ENCODE measurements around the gene MRPS18A. TPM values are rescaled to one million over a fixed set of nuclear protein-coding genes. Genes with fewer than 3 reads are reported as not detected.

MRPS18A gene
- total and polyA plus RNA-seq, 2 donors (not counting 3 experiments of a cell fraction or from before 2014, with no cell fraction given): 39.8 to 83.8 TPM

GRCh38 chr6:43712579-43712978, 25.0 kb upstream of the MRPS18A start:
- Histone ChIP-seq H3K4me2 (ENCODE audit: insufficient read depth, low read length) (no peak overlapping the region), H3K9ac (replicated peaks; ENCODE audit: extremely low read depth, insufficient read depth, low read length) (no peak overlapping the region), H3K4me1 (ENCODE audit: control insufficient read depth, extremely low read depth, insufficient read depth, low read length) (peaks cover 21% of the 10 kb centered on the region), H3K9me1 (replicated peaks; ENCODE audit: control insufficient read depth, extremely low read depth, insufficient read depth, low read length) (no peaks in the 10 kb centered on the region), H3K4me3 (replicated peaks in 1 of 3; ENCODE audit: insufficient read depth in 1 of 3, low read depth in 1 of 3, low read length in 3 of 3) (no peak overlapping the region), H2AFZ (ENCODE audit: low read depth, low read length) (no peak overlapping the region), H3K27me3 (ENCODE audit: control insufficient read depth in 2 of 2, insufficient read depth in 2 of 2, low read length in 2 of 2) (no peaks in the 10 kb centered on the region), H3K36me3 (ENCODE audit: control insufficient read depth in 2 of 2, extremely low read depth in 1 of 2, insufficient read depth in 2 of 2, low read length in 2 of 2) (no peaks in the 10 kb centered on the region), H3K79me2 (ENCODE audit: control insufficient read depth, insufficient read depth, low read length) (no peaks in the 10 kb centered on the region), H3K27ac (ENCODE audit: insufficient read depth, low read depth, low read length) (no peak overlapping the region), H4K20me1 (replicated peaks; ENCODE audit: control insufficient read depth, extremely low read depth, insufficient read depth, low read length) (no peaks in the 10 kb centered on the region), H3K9me3 (replicated peaks; ENCODE audit: control insufficient read depth, insufficient read depth, low read length) (no peaks in the 10 kb centered on the region)
- BruUV-seq (replicated peaks): no TSS peak
- intact Hi-C loops (cut with micrococcal nuclease): no loop called here
- no peak for TF ChIP-seq MYC (IDR thresholded peaks at IDR 0.05; ENCODE audit: low read depth, low read length)
- no peak for TF ChIP-seq EZH2 (IDR thresholded peaks at IDR 0.05; ENCODE audit: borderline replicate concordance, low read depth, low read length, severe bottlenecking)
- TF ChIP-seq POLR2A (IDR thresholded peaks at IDR 0.05; ENCODE audit: low read depth, low read length): no peak
- no peak for DNase-seq (ENCODE audit: low read depth, low spot score)
- ChIA-PET POLR2A (no interaction called here), CTCF (interaction anchor here (6.2 kb wide), 1 partner anchor 45 kb away, joined by 33 read pairs; no protein-coding TSS in a partner anchor)
- FAIRE-seq: no peak
- dilution Hi-C loops (cut with MboI; ENCODE audit: extremely low pct_ligation_motif_present, low sequenced_read_pairs): no loop called here

DNA sequence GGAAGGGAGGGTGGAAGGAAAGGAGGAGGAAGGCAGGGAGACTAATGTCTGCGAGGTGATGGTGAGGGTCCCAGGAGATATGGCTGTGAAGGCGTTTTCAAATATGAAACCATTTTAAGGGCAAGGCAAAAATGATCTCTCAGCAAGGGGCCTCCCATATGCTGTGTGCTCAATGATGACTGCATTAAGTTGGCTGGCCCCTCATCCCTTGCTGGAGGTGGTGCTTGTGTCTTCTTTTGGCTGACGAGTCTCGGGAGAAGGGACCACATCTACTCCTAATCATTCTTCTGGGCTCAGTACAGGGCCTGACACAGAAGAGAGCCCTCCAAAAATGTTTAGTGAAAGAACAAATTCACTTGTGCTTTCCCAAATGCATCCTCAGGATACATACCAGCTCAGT, 23.0 kb upstream of the MRPS18A start:
- Histone ChIP-seq H2AFZ (ENCODE audit: low read depth, low read length) (no peak overlapping the region), H3K4me3 (replicated peaks in 1 of 3; ENCODE audit: insufficient read depth in 1 of 3, low read depth in 1 of 3, low read length in 3 of 3) (no peak overlapping the region), H3K36me3 (ENCODE audit: control insufficient read depth in 2 of 2, extremely low read depth in 1 of 2, insufficient read depth in 2 of 2, low read length in 2 of 2) (no peaks in the 10 kb centered on the region), H3K4me1 (ENCODE audit: control insufficient read depth, extremely low read depth, insufficient read depth, low read length) (peaks cover 33% of the 10 kb centered on the region), H3K4me2 (ENCODE audit: insufficient read depth, low read length) (no peak overlapping the region), H3K9me1 (replicated peaks; ENCODE audit: control insufficient read depth, extremely low read depth, insufficient read depth, low read length) (no peaks in the 10 kb centered on the region), H3K79me2 (ENCODE audit: control insufficient read depth, insufficient read depth, low read length) (no peaks in the 10 kb centered on the region), H3K27ac (ENCODE audit: insufficient read depth, low read depth, low read length) (no peak overlapping the region), H3K27me3 (ENCODE audit: control insufficient read depth in 2 of 2, insufficient read depth in 2 of 2, low read length in 2 of 2) (no peaks in the 10 kb centered on the region), H3K9ac (replicated peaks; ENCODE audit: extremely low read depth, insufficient read depth, low read length) (no peak overlapping the region), H3K9me3 (replicated peaks; ENCODE audit: control insufficient read depth, insufficient read depth, low read length) (no peaks in the 10 kb centered on the region), H4K20me1 (replicated peaks; ENCODE audit: control insufficient read depth, extremely low read depth, insufficient read depth, low read length) (no peaks in the 10 kb centered on the region)
- intact Hi-C loops (cut with micrococcal nuclease) (no loop called here), dilution Hi-C loops (cut with MboI; ENCODE audit: extremely low pct_ligation_motif_present, low sequenced_read_pairs) (no loop called here)
- BruUV-seq (replicated peaks): no TSS peak
- FAIRE-seq (no peak), DNase-seq (ENCODE audit: low read depth, low spot score) (no peak)
- POLR2A ChIA-PET: no interaction called here
- CTCF ChIA-PET: interaction anchor here (0.6 to 6.2 kb wide), 3 partner anchors 21 to 59 kb away, joined by 3 to 33 read pairs (median 7); partner anchors contain the start of gene VEGFA
- TF ChIP-seq POLR2AphosphoS5 (IDR thresholded peaks at IDR 0.05; ENCODE audit: insufficient read depth, low read depth, low read length) (no peak), FOS (IDR thresholded peaks at IDR 0.05; ENCODE audit: borderline replicate concordance, insufficient read depth, low read length) (no peak), MYC (IDR thresholded peaks at IDR 0.05; ENCODE audit: low read depth, low read length) (no peak), JUN (IDR thresholded peaks at IDR 0.05; ENCODE audit: borderline replicate concordance, insufficient read depth, insufficient read length, low read depth) (no peak), GATA2 (IDR thresholded peaks at IDR 0.05; ENCODE audit: insufficient read depth, insufficient read length, low read depth, low read length) (no peak), POLR2A (IDR thresholded peaks at IDR 0.05; ENCODE audit: low read depth, low read length) (no peak), EZH2 (IDR thresholded peaks at IDR 0.05; ENCODE audit: borderline replicate concordance, low read depth, low read length, severe bottlenecking) (no peak)
- TF ChIP-seq, protein P1, sequence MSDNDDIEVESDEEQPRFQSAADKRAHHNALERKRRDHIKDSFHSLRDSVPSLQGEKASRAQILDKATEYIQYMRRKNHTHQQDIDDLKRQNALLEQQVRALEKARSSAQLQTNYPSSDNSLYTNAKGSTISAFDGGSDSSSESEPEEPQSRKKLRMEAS (IDR thresholded peaks at IDR 0.05; ENCODE audit: insufficient read depth, insufficient read length): no peak
- TF ChIP-seq, protein P2, sequence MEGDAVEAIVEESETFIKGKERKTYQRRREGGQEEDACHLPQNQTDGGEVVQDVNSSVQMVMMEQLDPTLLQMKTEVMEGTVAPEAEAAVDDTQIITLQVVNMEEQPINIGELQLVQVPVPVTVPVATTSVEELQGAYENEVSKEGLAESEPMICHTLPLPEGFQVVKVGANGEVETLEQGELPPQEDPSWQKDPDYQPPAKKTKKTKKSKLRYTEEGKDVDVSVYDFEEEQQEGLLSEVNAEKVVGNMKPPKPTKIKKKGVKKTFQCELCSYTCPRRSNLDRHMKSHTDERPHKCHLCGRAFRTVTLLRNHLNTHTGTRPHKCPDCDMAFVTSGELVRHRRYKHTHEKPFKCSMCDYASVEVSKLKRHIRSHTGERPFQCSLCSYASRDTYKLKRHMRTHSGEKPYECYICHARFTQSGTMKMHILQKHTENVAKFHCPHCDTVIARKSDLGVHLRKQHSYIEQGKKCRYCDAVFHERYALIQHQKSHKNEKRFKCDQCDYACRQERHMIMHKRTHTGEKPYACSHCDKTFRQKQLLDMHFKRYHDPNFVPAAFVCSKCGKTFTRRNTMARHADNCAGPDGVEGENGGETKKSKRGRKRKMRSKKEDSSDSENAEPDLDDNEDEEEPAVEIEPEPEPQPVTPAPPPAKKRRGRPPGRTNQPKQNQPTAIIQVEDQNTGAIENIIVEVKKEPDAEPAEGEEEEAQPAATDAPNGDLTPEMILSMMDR (IDR thresholded peaks at IDR 0.05; ENCODE audit: extremely low read depth in 1 of 2, insufficient read depth in 1 of 2, low read depth in 1 of 2, low read length in 2 of 2): no peak
